PFSK-1 (cell line): Measurements from ENCODE around the gene FBXL7.

ENCODE experiments used
- FOXP2 ChIP-seq: optimal IDR thresholded peaks from 2 replicates; pipeline ENCODE3; 2011; ENCODE audit warnings: borderline replicate concordance, control low read depth, inconsistent platforms; ENCODE audit not compliant: insufficient read depth; ENCODE audit errors: extremely low read length, extremely low read depth
- POLR2AphosphoS5 ChIP-seq: IDR thresholded peaks from 2 replicates; pipeline ENCODE4 v1.6.1; 2012; ENCODE audit warnings: low read depth, mild to moderate bottlenecking, control low read depth, low read length, moderate library complexity
- SIN3A ChIP-seq: IDR thresholded peaks from 2 replicates; pipeline ENCODE4 v1.6.1; 2012; ENCODE audit warnings: mild to moderate bottlenecking, low read length, moderate library complexity, borderline replicate concordance; ENCODE audit not compliant: insufficient read depth
- TAF1 ChIP-seq: IDR thresholded peaks from 2 replicates; pipeline ENCODE4 v1.6.1; 2012; ENCODE audit warnings: low read length, control low read depth, borderline replicate concordance; ENCODE audit not compliant: insufficient read depth
- TF ChIP-seq, protein P1 (sequence below), 2 experiments: IDR thresholded peaks; 2 replicates each; pipeline versions ENCODE4 v1.6.1 to v1.8.0; 2011 to 2012; ENCODE audit warnings: low read depth in 2 of 2, low read length in 2 of 2, control low read depth in 1 of 2, inconsistent platforms in 1 of 2, mild to moderate bottlenecking in 1 of 2, moderate library complexity in 1 of 2; ENCODE audit not compliant: insufficient read depth in 1 of 2

FBXL7 gene

GRCh38 chr5:15669826-15670225 lies 169.8 kb downstream of the FBXL7 start:
- no peak for TF ChIP-seq FOXP2
- no peak for TF ChIP-seq SIN3A
- TF ChIP-seq, protein P1, sequence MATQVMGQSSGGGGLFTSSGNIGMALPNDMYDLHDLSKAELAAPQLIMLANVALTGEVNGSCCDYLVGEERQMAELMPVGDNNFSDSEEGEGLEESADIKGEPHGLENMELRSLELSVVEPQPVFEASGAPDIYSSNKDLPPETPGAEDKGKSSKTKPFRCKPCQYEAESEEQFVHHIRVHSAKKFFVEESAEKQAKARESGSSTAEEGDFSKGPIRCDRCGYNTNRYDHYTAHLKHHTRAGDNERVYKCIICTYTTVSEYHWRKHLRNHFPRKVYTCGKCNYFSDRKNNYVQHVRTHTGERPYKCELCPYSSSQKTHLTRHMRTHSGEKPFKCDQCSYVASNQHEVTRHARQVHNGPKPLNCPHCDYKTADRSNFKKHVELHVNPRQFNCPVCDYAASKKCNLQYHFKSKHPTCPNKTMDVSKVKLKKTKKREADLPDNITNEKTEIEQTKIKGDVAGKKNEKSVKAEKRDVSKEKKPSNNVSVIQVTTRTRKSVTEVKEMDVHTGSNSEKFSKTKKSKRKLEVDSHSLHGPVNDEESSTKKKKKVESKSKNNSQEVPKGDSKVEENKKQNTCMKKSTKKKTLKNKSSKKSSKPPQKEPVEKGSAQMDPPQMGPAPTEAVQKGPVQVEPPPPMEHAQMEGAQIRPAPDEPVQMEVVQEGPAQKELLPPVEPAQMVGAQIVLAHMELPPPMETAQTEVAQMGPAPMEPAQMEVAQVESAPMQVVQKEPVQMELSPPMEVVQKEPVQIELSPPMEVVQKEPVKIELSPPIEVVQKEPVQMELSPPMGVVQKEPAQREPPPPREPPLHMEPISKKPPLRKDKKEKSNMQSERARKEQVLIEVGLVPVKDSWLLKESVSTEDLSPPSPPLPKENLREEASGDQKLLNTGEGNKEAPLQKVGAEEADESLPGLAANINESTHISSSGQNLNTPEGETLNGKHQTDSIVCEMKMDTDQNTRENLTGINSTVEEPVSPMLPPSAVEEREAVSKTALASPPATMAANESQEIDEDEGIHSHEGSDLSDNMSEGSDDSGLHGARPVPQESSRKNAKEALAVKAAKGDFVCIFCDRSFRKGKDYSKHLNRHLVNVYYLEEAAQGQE (IDR thresholded peaks at IDR 0.05; ENCODE audit: insufficient read depth in 1 of 2, low read depth in 2 of 2, low read length in 2 of 2): no peak
- TF ChIP-seq TAF1: no peak
- no peak for TF ChIP-seq POLR2AphosphoS5

- TF ChIP-seq, protein P1 (IDR thresholded peaks at IDR 0.05; ENCODE audit: insufficient read depth in 1 of 2, low read depth in 2 of 2, low read length in 2 of 2): no peak
- no peak for TF ChIP-seq TAF1
- TF ChIP-seq SIN3A: no peak
- TF ChIP-seq POLR2AphosphoS5: no peak
- no peak for TF ChIP-seq FOXP2
Observed at GRCh38 chr5:15674716-15675115, 174.7 kb downstream of the FBXL7 start.

DNA sequence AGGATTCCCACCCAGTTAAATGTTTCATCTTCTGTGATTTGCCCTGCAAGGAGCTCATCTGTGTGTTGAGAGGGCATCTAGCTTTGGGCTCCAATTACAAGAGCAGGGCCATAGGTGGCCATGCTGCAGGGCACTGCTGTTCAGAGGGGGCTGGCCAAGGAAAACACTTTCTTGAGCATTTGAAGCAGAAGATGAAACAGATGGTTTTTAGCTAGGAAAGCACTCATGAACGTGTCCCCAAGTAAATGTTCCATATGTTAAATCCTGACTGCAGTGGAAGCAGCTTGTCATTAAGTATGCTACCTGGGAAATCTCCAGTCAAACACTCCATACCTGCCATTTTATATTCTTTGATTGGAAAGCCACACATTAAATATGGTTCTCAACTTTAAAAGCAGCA lies 176.6 kb downstream of the FBXL7 start:
- TF ChIP-seq POLR2AphosphoS5 (no peak), FOXP2 (no peak), TAF1 (no peak), SIN3A (no peak)
- TF ChIP-seq, protein P1 (IDR thresholded peaks at IDR 0.05; ENCODE audit: insufficient read depth in 1 of 2, low read depth in 2 of 2, low read length in 2 of 2): no peak

DNA sequence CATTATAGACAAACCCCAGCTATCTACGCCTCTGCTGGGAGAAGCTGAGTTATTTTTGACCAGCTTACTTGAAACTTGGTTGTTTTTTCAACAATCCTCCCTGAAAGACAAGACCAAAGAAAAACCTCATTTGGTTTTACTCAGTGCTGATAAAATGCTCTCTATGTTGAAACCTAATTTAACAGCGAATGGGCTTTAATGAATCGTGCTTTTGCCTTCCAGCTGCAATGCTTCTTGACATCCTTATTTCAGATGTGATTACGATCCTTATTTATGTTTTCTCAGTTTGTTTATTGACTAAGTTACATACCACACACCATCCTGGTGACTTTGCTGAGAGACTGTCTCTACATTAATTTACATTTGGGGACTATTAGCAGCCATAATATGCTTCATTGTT lies 179.2 kb downstream of the FBXL7 start:
- TF ChIP-seq FOXP2: no peak
- no peak for TF ChIP-seq TAF1
- TF ChIP-seq, protein P1 (IDR thresholded peaks at IDR 0.05; ENCODE audit: insufficient read depth in 1 of 2, low read depth in 2 of 2, low read length in 2 of 2): no peak
- no peak for TF ChIP-seq POLR2AphosphoS5
- TF ChIP-seq SIN3A: no peak

DNA sequence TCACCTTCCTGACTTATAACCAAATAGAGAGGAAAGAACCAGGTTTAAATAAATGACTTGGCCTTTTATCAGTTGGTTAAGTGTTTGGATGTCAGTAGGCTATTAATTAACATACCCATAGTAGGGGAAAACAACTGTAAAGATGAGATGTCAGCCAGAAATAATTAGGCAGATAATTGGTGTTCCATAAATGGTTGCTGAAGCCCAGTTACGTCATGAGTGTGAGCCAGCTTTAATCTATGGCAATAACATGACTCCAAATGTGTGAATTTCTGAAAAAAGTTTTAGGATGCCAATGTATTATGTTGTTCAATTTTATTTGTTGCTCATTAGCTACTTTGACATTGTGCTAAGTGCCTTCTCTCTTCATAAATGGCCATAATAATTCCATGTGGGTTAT lies 180.5 kb downstream of the FBXL7 start:
- TF ChIP-seq, protein P1 (IDR thresholded peaks at IDR 0.05; ENCODE audit: insufficient read depth in 1 of 2, low read depth in 2 of 2, low read length in 2 of 2): no peak
- TF ChIP-seq FOXP2 (no peak), SIN3A (no peak), TAF1 (no peak), POLR2AphosphoS5 (no peak)
